Mononuclear cell (primary cell): ENCODE results near the gene TNRC18. TPM values are rescaled to one million over a fixed set of nuclear protein-coding genes. Genes with fewer than 3 reads are reported as not detected.
"Not testable (repeated sequence)": the region's sequence is repeated elsewhere in the genome, so short reads cannot be mapped to it uniquely, and the experiment has no call there.

Experiments
- H3K27me3 ChIP-seq: 2 replicates; pipeline ENCODE4 v1.6.0; 2011; ENCODE audit warnings: low read length, control low read depth; ENCODE audit not compliant: insufficient read depth
- H3K4me1 ChIP-seq: 2 replicates; pipeline ENCODE4 v1.5.1; 2011; ENCODE audit warnings: mild to moderate bottlenecking, low read length, control low read depth; ENCODE audit not compliant: insufficient read depth
- H3K4me3 ChIP-seq: 2 replicates; pipeline ENCODE4 v1.5.1; 2011; ENCODE audit warnings: mild to moderate bottlenecking, low read length, moderate library complexity
- H3K9me3 ChIP-seq: 2 replicates; pipeline ENCODE4 v1.5.1; 2011; ENCODE audit warnings: low read depth, mild to moderate bottlenecking, control low read depth, low read length
- total RNA-seq: library from RNA; depleted of rRNA; stranded (reverse); fragments of >200 nt; gene quantifications from one replicate; pipeline ENCODE4 v1.2.3, GENCODE V29; 2012

The TNRC18 gene
- total RNA-seq, 1 donor = 42.4 TPM

DNA sequence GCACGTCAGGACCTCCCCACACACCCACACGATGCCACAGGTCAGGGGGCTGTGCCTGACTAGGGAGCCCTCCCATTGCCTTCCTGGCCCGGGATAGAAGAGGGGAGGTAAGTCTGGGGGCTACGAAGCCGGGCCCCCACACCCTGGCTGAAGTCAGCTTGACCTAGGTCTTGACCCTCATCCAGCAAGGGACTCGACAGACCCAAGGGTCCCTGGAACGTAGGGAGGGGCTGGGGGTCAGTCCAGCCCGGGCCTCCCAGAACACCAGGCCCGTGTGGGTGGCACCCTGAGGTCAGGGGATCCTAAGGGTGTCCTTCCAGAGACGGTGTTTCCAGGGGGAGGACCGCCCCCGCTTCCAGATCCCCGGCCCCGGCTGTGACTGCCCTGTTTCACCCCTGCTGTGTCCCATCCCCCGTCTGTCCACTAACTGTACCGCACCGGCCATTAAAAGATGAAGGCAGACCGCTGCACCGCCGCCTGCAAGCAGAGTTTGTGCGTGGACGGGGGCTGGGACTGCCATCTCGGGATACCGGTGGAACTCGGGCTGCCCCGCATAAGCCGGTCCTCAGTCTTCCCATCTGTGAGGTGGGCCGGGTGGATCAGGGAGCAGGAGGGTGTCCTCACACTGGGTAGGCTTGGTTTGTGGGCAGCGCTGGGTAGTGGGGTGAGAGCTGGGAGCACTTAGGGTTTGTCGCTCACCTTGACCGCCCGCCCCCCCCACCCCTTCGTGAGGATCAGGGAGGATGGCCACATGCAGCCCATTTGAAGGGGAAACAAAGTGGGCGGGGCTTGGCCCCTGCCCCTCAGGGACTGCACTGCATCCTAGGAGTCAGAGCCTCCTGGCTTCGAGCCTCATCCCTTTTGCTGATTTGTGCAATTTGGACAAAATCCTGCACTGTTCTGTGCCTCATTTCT lies 119.8 kb downstream of the TNRC18 start:
- no peak overlapping the region for H3K4me3 ChIP-seq
- no peaks in the 10 kb centered on the region for H3K4me1 ChIP-seq
- no peaks in the 10 kb centered on the region for H3K9me3 ChIP-seq
- no peaks in the 10 kb centered on the region for H3K27me3 ChIP-seq

DNA sequence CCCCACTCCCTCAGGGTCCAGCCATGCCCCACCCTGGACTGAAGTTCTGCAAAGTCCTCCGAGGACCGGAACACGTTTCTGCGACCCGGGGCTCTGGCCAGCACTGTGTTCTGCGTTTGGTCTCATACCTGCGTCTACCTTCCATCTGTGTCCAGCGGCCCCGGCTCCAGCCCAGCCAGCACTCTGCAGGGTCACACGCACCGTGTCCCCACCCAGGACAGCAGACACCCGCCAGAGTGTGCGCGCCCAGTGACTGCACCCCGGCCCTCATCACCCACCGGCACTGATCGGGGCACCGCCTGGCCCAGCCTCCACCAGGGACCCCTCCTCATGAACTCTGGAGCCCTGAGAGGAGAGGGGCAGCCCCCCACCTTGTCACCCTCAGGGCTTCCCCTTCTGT lies 120.6 kb downstream of the TNRC18 start:
- H3K4me3 ChIP-seq = no peak overlapping the region
- H3K4me1 ChIP-seq = no peaks in the 10 kb centered on the region
- no peaks in the 10 kb centered on the region for H3K27me3 ChIP-seq
- H3K9me3 ChIP-seq = no peaks in the 10 kb centered on the region

- Histone ChIP-seq H3K4me3 (no peak overlapping the region), H3K9me3 (no peaks in the 10 kb centered on the region), H3K27me3 (no peaks in the 10 kb centered on the region), H3K4me1 (peaks cover under 1% of the 10 kb centered on the region)
Measured at GRCh38 chr7:5302577-5302976, 121.1 kb downstream of the TNRC18 start.

DNA sequence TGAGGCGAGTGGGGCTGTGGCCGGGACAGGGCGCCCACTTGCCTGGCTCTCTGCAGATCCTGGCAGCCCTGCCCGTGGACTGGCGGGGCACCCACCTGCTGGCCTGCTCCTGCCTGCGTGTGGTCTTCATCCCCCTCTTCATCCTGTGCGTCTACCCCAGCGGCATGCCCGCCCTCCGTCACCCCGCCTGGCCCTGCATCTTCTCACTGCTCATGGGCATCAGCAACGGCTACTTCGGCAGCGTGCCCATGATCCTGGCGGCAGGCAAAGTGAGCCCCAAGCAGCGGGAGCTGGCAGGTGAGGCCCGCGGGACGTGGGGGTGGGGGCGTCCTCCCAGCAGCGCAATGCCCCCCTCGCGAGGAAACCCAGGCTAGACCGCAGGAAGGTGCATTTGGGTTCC lies 123.3 kb downstream of the TNRC18 start:
- H3K27me3 ChIP-seq = peaks cover 2% of the 10 kb centered on the region
- H3K9me3 ChIP-seq = no peaks in the 10 kb centered on the region
- peaks cover 9% of the 10 kb centered on the region for H3K4me1 ChIP-seq
- no peak overlapping the region for H3K4me3 ChIP-seq

GRCh38 chr7:5296611-5297226 lies 126.9 kb downstream of the TNRC18 start:
- H3K4me1 ChIP-seq = peaks cover 9% of the 10 kb centered on the region
- H3K4me3 ChIP-seq = no peak overlapping the region
- peaks cover 2% of the 10 kb centered on the region for H3K27me3 ChIP-seq
- no peaks in the 10 kb centered on the region for H3K9me3 ChIP-seq

- H3K4me3 ChIP-seq = no peak overlapping the region
- peaks cover 2% of the 10 kb centered on the region for H3K27me3 ChIP-seq
- H3K4me1 ChIP-seq = peaks cover 9% of the 10 kb centered on the region
- no peaks in the 10 kb centered on the region for H3K9me3 ChIP-seq
Measured at GRCh38 chr7:5296015-5296610, 127.5 kb downstream of the TNRC18 start.

DNA sequence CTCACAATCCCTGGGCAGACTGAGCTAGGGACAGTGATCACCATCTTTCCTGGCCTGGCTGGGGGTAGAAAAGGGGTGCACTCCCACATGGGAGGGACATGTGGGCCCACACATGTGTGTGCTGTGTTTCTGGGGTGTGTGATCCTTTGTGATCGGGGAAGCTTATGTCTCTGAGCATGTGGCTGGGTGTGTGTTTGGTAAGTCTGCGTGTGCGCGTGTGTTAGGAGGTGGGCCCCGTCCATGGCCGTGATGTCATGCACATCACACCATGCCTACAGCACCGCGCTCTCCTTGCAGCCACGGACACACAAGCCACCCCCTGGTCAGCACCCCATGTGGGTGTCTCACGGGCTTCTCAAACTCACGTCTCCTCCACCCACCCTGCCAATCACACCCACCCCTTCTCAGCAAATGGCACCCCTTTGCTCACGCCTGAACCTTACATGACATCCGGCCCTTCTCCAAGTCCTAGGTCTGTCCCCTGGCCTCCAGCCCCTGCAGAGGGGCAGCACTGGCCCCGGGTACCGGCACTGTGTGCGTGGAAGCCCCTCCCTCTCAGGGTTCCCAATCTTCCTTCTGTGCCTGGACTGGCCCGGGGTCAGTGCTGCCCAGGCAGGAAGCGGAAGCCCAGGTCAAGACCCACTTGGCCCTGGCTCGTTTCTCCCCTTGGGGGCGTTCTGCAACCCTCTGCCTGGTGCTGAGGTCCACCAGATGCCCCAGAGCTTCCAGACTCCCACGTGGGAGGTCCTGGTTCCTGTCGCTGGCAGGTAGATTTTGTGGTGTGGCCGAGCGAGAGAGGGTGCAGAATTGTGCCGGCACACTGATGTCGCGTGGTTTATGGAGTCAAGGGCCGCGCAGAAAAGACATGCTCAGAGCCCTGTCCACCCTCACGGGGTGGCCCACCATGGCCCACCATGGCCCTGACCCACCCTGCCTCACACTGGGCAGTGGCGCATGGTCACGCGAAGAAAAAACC lies 128.3 kb downstream of the TNRC18 start:
- H3K9me3 ChIP-seq = no peaks in the 10 kb centered on the region
- H3K4me3 ChIP-seq = no peak overlapping the region
- H3K4me1 ChIP-seq = peaks cover 9% of the 10 kb centered on the region
- H3K27me3 ChIP-seq = peaks cover 2% of the 10 kb centered on the region

- Histone ChIP-seq H3K4me1 (peaks cover 9% of the 10 kb centered on the region), H3K27me3 (peaks cover 2% of the 10 kb centered on the region), H3K4me3 (no peak overlapping the region), H3K9me3 (no peaks in the 10 kb centered on the region)
Measured at GRCh38 chr7:5294169-5294987, 129.3 kb downstream of the TNRC18 start.

GRCh38 chr7:5291711-5292335 lies 131.8 kb downstream of the TNRC18 start:
- H3K4me3 ChIP-seq, H3K4me1 ChIP-seq, H3K27me3 ChIP-seq, H3K9me3 ChIP-seq: not testable (repeated sequence)

- Histone ChIP-seq H3K4me1 (no peaks in the 10 kb centered on the region), H3K9me3 (no peaks in the 10 kb centered on the region), H3K4me3 (no peak overlapping the region), H3K27me3 (no peaks in the 10 kb centered on the region)
Measured at GRCh38 chr7:5291301-5291700, 132.3 kb downstream of the TNRC18 start.

GRCh38 chr7:5289355-5289754 lies 134.3 kb downstream of the TNRC18 start:
- H3K27me3 ChIP-seq = no peaks in the 10 kb centered on the region

GRCh38 chr7:5288560-5288959 lies 135.1 kb downstream of the TNRC18 start:
- H3K27me3 ChIP-seq, H3K4me3 ChIP-seq, H3K9me3 ChIP-seq, H3K4me1 ChIP-seq: not testable (repeated sequence)

More at GRCh38 chr7:5289355-5289754, 134.3 kb downstream of the TNRC18 start:
- no peaks in the 10 kb centered on the region for H3K9me3 ChIP-seq
- H3K4me1 ChIP-seq = no peaks in the 10 kb centered on the region
- no peak overlapping the region for H3K4me3 ChIP-seq

- Histone ChIP-seq H3K4me3 (no peak overlapping the region), H3K4me1 (no peaks in the 10 kb centered on the region), H3K27me3 (no peaks in the 10 kb centered on the region), H3K9me3 (no peaks in the 10 kb centered on the region)
Measured at GRCh38 chr7:5287802-5288201, 135.8 kb downstream of the TNRC18 start.
